HepG2 (cell line): ENCODE measurements around the gene NAT9. TPM values are rescaled to one million over a fixed set of nuclear protein-coding genes. Genes with fewer than 3 reads are reported as not detected.

ENCODE experiments used
- BRCA1 ChIP-seq: sonication (generic); formaldehyde crosslinking; IDR thresholded peaks from 2 replicates; pipeline ENCODE4 v1.4.0; 2020; ENCODE audit warnings: missing genetic modification reagents
- CHD2 ChIP-seq: IDR thresholded peaks from 2 replicates; pipeline ENCODE4 v1.6.1; 2011; ENCODE audit warnings: low read depth, low read length, improper control_type of control experiment
- FOSL2 ChIP-seq: sonication (generic); formaldehyde crosslinking; IDR thresholded peaks from 2 replicates; pipeline ENCODE4 v1.4.0; 2020; ENCODE audit warnings: missing genetic modification reagents
- IRF2 ChIP-seq: IDR thresholded peaks from 2 replicates; pipeline ENCODE4 v1.6.1; 2018; ENCODE audit warnings: missing genetic modification reagents, missing compliant biosample characterization
- PCBP2 ChIP-seq: fragments of 200-400 bp; formaldehyde crosslinking; optimal IDR thresholded peaks from 2 replicates; pipeline ENCODE3; 2018; ENCODE audit warnings: low read length, low read depth; ENCODE audit not compliant: poor library complexity, severe bottlenecking
- RBFOX2 ChIP-seq: fragments of 200-400 bp; formaldehyde crosslinking; IDR thresholded peaks from 2 replicates; pipeline ENCODE4 v1.6.1; 2017; ENCODE audit warnings: low read depth, mild to moderate bottlenecking, low read length
- RBM22 ChIP-seq: fragments of 200-400 bp; formaldehyde crosslinking; optimal IDR thresholded peaks from 2 replicates; pipeline ENCODE3; 2017; ENCODE audit warnings: mild to moderate bottlenecking, low read length, moderate library complexity
- RFXAP ChIP-seq: sonication (generic); formaldehyde crosslinking; IDR thresholded peaks from 2 replicates; pipeline ENCODE4 v1.4.0; 2020; ENCODE audit warnings: missing genetic modification reagents, borderline replicate concordance
- SMARCE1 ChIP-seq: fragments of 450-650 bp; IDR thresholded peaks from 2 replicates; pipeline ENCODE4 v1.6.1; 2017; ENCODE audit warnings: borderline replicate concordance
- ZNF10 ChIP-seq: sonication (generic); formaldehyde crosslinking; IDR thresholded peaks from 2 replicates; pipeline ENCODE4 v1.4.0; 2020; ENCODE audit warnings: mild to moderate bottlenecking, low read depth, missing genetic modification reagents, borderline replicate concordance
- ZNF335 ChIP-seq: sonication (generic); formaldehyde crosslinking; IDR thresholded peaks from 2 replicates; pipeline ENCODE4 v1.4.0; 2020; ENCODE audit warnings: missing genetic modification reagents
- ZNF563 ChIP-seq: sonication (generic); formaldehyde crosslinking; IDR thresholded peaks from 2 replicates; pipeline ENCODE4 v1.8.0; 2022; ENCODE audit warnings: mild to moderate bottlenecking, moderate library complexity, missing genetic modification reagents
- polyA plus RNA-seq, 8 experiments: library from polyadenylated mRNA; depleted of rRNA in 3 of 8; stranded (reverse) in 7 of 8; unstranded in 1 of 8; fragments of >200 nt; fragmentation: Illumina TruSeq in 4 of 8; extraction: Trizol in 4 of 8; gene quantifications; 2 replicates each; pipeline versions ENCODE4 v1.2.1 to v1.2.3, GENCODE V29; 2011 to 2016; ENCODE audit warnings: low read depth in 4 of 8, missing spikeins in 1 of 8, mixed read lengths in 1 of 8; ENCODE audit not compliant: insufficient read depth in 1 of 8
- total RNA-seq, 5 experiments: library from RNA; depleted of rRNA; stranded (reverse); fragments of >200 nt; fragmentation: Illumina TruSeq; extraction: Trizol; gene quantifications; 2 replicates each; pipeline ENCODE4 v1.2.3, GENCODE V29; 2016; ENCODE audit warnings: low read depth in 1 of 5
- TF ChIP-seq, protein P1 (sequence below): fragments of 450-650 bp; IDR thresholded peaks from 2 replicates; pipeline ENCODE4 v1.6.1; 2016
- TF ChIP-seq, protein P2 (sequence below), 2 experiments: sonication (generic) in 1 of 2; formaldehyde crosslinking in 1 of 2; IDR thresholded peaks; 2 replicates each; pipeline versions ENCODE4 v1.6.1 to v1.9.0; 2014 to 2022; ENCODE audit warnings: antibody characterized with exemption in 1 of 2, borderline replicate concordance in 1 of 2, inconsistent platforms in 1 of 2, low read depth in 1 of 2, missing genetic modification reagents in 1 of 2
- TF ChIP-seq, protein P3 (sequence below): sonication (generic); formaldehyde crosslinking; conservative IDR thresholded peaks from 2 replicates; pipeline ENCODE4 v1.8.0; 2022; ENCODE audit warnings: mild to moderate bottlenecking, moderate library complexity, missing genetic modification reagents

The NAT9 gene
- total and polyA plus RNA-seq, 2 of the 13 experiments (the other 11 are each of a cell fraction or from before 2014, with no cell fraction given) = 39.7 to 44.2 TPM

- TF ChIP-seq CHD2 = no peak
- no peak for TF ChIP-seq RBM22
- peak; percentile 80 for TF ChIP-seq RBFOX2
- TF ChIP-seq RFXAP (CRISPR knock-in tag) = peak; percentile 90
- peak; percentile 80 for TF ChIP-seq IRF2 (CRISPR knock-in tag)
- TF ChIP-seq ZNF335 = 0 out of 2 replicates have a peak, but pooled peaks have one; percentile 39
- TF ChIP-seq, protein P1, sequence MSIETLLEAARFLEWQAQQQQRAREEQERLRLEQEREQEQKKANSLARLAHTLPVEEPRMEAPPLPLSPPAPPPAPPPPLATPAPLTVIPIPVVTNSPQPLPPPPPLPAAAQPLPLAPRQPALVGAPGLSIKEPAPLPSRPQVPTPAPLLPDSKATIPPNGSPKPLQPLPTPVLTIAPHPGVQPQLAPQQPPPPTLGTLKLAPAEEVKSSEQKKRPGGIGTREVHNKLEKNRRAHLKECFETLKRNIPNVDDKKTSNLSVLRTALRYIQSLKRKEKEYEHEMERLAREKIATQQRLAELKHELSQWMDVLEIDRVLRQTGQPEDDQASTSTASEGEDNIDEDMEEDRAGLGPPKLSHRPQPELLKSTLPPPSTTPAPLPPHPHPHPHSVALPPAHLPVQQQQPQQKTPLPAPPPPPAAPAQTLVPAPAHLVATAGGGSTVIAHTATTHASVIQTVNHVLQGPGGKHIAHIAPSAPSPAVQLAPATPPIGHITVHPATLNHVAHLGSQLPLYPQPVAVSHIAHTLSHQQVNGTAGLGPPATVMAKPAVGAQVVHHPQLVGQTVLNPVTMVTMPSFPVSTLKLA = peak; percentile 84
- TF ChIP-seq, protein P2, sequence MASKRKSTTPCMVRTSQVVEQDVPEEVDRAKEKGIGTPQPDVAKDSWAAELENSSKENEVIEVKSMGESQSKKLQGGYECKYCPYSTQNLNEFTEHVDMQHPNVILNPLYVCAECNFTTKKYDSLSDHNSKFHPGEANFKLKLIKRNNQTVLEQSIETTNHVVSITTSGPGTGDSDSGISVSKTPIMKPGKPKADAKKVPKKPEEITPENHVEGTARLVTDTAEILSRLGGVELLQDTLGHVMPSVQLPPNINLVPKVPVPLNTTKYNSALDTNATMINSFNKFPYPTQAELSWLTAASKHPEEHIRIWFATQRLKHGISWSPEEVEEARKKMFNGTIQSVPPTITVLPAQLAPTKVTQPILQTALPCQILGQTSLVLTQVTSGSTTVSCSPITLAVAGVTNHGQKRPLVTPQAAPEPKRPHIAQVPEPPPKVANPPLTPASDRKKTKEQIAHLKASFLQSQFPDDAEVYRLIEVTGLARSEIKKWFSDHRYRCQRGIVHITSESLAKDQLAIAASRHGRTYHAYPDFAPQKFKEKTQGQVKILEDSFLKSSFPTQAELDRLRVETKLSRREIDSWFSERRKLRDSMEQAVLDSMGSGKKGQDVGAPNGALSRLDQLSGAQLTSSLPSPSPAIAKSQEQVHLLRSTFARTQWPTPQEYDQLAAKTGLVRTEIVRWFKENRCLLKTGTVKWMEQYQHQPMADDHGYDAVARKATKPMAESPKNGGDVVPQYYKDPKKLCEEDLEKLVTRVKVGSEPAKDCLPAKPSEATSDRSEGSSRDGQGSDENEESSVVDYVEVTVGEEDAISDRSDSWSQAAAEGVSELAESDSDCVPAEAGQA (IDR thresholded peaks at IDR 0.05; ENCODE audit: low read depth) = peak; percentile 14; the same call in 1 of the 2 replicates
- TF ChIP-seq, protein P2 (CRISPR knock-in tag; IDR thresholded peaks at IDR 0.05; ENCODE audit: borderline replicate concordance) = 0 out of 2 replicates have a peak, but pooled peaks have one; percentile 50
- no peak for TF ChIP-seq PCBP2
- peak; percentile 96; the same call in 1 of the 2 replicates for TF ChIP-seq BRCA1
- TF ChIP-seq, protein P3, sequence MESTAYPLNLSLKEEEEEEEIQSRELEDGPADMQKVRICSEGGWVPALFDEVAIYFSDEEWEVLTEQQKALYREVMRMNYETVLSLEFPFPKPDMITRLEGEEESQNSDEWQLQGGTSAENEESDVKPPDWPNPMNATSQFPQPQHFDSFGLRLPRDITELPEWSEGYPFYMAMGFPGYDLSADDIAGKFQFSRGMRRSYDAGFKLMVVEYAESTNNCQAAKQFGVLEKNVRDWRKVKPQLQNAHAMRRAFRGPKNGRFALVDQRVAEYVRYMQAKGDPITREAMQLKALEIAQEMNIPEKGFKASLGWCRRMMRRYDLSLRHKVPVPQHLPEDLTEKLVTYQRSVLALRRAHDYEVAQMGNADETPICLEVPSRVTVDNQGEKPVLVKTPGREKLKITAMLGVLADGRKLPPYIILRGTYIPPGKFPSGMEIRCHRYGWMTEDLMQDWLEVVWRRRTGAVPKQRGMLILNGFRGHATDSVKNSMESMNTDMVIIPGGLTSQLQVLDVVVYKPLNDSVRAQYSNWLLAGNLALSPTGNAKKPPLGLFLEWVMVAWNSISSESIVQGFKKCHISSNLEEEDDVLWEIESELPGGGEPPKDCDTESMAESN (CRISPR knock-in tag) = peak; percentile 86
- TF ChIP-seq ZNF563 (CRISPR knock-in tag) = peak; percentile 68; the same call in 1 of the 2 replicates
- no peak for TF ChIP-seq SMARCE1
- TF ChIP-seq ZNF10 (CRISPR knock-in tag) = no peak
- peak; percentile 70 for TF ChIP-seq FOSL2 (CRISPR knock-in tag)
Observed at GRCh38 chr17:74750327-74751069, 25.6 kb downstream of the NAT9 start (continued).
